ENCODE results near the gene DNAH2. TPM values are rescaled to one million over a fixed set of nuclear protein-coding genes. Genes with fewer than 3 reads are reported as not detected.

Gene DNAH2
- total and polyA plus RNA-seq, 9 of the 15 experiments (the other 6 are each of a cell fraction or from before 2014, with no cell fraction given) = 0.03 TPM; not detected in 8

DNA sequence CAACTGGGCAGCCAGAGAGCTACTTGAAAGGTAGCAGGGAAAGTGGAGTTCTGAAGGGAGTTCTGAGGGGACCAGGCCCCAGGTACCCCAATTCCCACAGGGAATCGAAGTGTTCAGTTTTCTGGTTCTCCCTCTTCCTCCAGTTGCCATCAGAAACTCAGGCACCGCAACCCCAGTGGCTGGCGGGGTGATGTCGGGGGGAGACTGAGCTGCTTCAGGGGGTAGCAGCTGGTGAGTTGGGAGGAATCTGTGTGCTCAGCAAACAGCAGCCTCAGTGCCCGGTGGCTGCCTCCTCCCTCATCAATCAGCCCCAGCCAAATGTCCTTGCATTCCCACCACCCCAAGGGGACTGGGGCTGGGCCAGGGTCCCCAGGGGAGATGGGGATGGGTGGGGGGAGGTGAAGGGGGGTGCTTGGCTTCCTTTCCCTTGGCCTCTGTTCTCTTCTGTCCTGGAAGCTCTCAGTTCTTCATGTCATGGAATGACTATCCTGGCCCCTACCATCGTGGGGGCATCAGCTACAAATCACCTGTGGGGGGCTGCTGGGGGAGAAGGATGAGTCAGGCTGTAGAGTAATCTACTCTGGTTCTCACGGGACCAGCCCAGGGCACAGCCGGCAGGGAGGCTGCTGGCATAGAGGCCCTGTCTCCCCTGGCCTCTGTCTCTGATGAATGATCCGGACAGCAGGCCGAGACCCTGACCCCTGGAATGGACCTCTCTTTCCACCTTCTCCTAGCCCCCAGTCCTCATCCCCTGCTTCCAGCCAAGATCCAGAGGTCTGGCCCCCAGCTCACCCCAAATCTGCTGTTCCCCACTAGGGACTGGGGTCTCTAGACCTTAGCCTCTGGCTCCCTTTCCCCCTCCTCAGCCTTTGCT is 2.6 kb upstream of the DNAH2 start (continued):
- TF ChIP-seq, protein P1, sequence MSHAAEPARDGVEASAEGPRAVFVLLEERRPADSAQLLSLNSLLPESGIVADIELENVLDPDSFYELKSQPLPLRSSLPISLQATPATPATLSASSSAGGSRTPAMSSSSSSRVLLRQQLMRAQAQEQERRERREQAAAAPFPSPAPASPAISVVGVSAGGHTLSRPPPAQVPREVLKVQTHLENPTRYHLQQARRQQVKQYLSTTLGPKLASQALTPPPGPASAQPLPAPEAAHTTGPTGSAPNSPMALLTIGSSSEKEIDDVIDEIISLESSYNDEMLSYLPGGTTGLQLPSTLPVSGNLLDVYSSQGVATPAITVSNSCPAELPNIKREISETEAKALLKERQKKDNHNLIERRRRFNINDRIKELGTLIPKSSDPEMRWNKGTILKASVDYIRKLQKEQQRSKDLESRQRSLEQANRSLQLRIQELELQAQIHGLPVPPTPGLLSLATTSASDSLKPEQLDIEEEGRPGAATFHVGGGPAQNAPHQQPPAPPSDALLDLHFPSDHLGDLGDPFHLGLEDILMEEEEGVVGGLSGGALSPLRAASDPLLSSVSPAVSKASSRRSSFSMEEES (CRISPR knock-in tag; IDR thresholded peaks at IDR 0.05) = no peak
- no peak for TF ChIP-seq ZNF134 (CRISPR knock-in tag; conservative IDR thresholded peaks at IDR 0.05)

DNA sequence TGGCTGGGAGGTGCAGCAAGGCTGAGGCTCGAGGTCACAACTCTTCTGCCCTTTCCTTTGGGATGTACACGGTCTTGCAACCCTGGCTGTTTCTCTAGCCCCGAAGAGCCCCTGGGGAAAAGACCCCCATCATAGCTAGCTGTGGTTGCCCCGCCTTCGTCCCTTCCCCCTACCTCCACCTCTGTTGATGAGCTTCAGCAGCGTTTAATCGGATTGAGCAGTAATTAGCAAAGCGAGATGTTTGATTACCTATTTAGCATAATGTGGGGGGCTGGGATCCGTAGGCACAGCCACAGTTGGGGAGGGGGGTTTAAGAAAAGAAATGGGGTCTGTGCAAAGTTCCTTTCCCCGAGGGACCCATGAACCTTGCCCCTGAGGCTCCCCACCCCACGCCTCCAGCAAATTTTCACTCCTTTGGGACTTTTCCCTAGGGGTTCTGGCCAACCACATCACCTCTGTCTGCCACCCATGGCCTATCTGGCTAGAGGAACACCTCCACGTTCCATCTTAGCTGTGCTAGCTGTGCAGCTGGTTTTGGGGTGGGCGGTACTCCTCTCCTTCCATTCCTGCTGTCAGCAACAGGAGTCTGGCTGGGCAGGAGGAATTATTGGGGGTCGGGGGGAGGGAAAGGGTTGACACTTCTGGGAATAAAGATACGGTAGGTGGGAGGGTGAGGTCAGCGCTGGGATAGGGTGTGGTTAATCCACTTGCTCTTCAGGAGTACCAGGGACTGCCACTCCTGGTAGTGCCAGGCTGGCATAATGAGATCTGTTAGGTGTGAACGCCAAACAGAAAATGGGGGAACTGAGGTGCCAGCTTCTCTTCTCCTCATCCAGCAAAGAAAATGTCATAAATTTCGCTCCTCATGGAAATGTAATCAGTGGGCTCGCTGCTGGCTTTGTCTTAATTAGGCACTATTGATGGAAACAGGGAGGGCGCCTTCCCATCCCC is 1.3 kb upstream of the DNAH2 start:
- Histone ChIP-seq H3K36me3 (ENCODE audit: control insufficient read depth, insufficient read depth, low read length) (no peaks in the 10 kb centered on the region), H3K27me3 (ENCODE audit: control insufficient read depth in 2 of 2, insufficient read depth in 2 of 2, low read length in 2 of 2) (peaks cover 15 to 63% of the 10 kb centered on the region in 2 experiments; a peak in 4 of 5 replicates), H3K4me1 (replicated peaks in 1 of 2; ENCODE audit: control insufficient read depth in 2 of 2, insufficient read depth in 2 of 2, low read length in 2 of 2) (peaks cover 6 to 18% of the 10 kb centered on the region in 2 experiments; a peak in 3 of 5 replicates), H3K9me3 (replicated peaks; ENCODE audit: control insufficient read depth, insufficient read depth, low read depth, low read length) (no peaks in the 10 kb centered on the region), H2AFZ (ENCODE audit: low read depth, low read length) (peak overlapping the region; percentile 92; the same call in 1 of the 2 replicates), H3K9me1 (ENCODE audit: control insufficient read depth, insufficient read depth, low read length) (no peaks in the 10 kb centered on the region), H3K4me2 (ENCODE audit: insufficient read depth, low read length) (peak overlapping the region; percentile 72), H3K79me2 (ENCODE audit: control insufficient read depth, insufficient read depth, low read length) (no peaks in the 10 kb centered on the region), H3K9ac (ENCODE audit: insufficient read depth in 1 of 2, low read depth in 2 of 2, low read length in 2 of 2) (peak overlapping the region in 1 of 2 experiments; percentile 38; a peak in 1 of 4 replicates), H4K20me1 (replicated peaks; ENCODE audit: control insufficient read depth, insufficient read depth, low read length) (no peaks in the 10 kb centered on the region), H3K4me3 (peak overlapping the region; percentile 45), H3K27ac (ENCODE audit: extremely low read depth, low read depth, low read length) (no peak overlapping the region)
- ChIA-PET CTCF (ENCODE audit: low intra/inter-chr PET ratio) (interaction anchor here (1.1 to 1.4 kb wide), 2 partner anchors 84 to 201 kb away, joined by 4 to 5 read pairs; no protein-coding TSS in a partner anchor), POLR2A (interaction anchor here (3.5 kb wide), 1 partner anchor 29 kb away, joined by 12 read pairs; the partner anchor contains the start of gene TP53)
- ATAC-seq (no peak), FAIRE-seq (no peak), DNase-seq (ENCODE audit: extremely low read depth in 1 of 4, low spot score in 3 of 4) (no peak)
- WGBS (ENCODE audit: insufficient coverage, low coverage, missing lambda C conversion rate) = 8% methylated on average over 15 of the region's 20 CpGs
- no TSS peak for BruUV-seq (replicated peaks)
- intact Hi-C loops (cut with micrococcal nuclease) (loop anchor here (2.0 kb wide), 1 partner anchor 27 kb away; the partner anchor contains the start of gene WRAP53), in situ Hi-C loops (cut with MboI) (no loop called here)
- no peak for TF ChIP-seq ELF2 (CRISPR knock-in tag; IDR thresholded peaks at IDR 0.05)
- TF ChIP-seq, protein P2, sequence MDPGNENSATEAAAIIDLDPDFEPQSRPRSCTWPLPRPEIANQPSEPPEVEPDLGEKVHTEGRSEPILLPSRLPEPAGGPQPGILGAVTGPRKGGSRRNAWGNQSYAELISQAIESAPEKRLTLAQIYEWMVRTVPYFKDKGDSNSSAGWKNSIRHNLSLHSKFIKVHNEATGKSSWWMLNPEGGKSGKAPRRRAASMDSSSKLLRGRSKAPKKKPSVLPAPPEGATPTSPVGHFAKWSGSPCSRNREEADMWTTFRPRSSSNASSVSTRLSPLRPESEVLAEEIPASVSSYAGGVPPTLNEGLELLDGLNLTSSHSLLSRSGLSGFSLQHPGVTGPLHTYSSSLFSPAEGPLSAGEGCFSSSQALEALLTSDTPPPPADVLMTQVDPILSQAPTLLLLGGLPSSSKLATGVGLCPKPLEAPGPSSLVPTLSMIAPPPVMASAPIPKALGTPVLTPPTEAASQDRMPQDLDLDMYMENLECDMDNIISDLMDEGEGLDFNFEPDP (CRISPR knock-in tag; IDR thresholded peaks at IDR 0.05) = no peak
- no peak for TF ChIP-seq CBFA2T2 (conservative IDR thresholded peaks at IDR 0.05)
- TF ChIP-seq HNRNPUL1 (IDR thresholded peaks at IDR 0.05; ENCODE audit: low read length) = no peak
- no peak for TF ChIP-seq NUFIP1 (IDR thresholded peaks at IDR 0.05; ENCODE audit: partially characterized antibody)
- TF ChIP-seq, protein P3, sequence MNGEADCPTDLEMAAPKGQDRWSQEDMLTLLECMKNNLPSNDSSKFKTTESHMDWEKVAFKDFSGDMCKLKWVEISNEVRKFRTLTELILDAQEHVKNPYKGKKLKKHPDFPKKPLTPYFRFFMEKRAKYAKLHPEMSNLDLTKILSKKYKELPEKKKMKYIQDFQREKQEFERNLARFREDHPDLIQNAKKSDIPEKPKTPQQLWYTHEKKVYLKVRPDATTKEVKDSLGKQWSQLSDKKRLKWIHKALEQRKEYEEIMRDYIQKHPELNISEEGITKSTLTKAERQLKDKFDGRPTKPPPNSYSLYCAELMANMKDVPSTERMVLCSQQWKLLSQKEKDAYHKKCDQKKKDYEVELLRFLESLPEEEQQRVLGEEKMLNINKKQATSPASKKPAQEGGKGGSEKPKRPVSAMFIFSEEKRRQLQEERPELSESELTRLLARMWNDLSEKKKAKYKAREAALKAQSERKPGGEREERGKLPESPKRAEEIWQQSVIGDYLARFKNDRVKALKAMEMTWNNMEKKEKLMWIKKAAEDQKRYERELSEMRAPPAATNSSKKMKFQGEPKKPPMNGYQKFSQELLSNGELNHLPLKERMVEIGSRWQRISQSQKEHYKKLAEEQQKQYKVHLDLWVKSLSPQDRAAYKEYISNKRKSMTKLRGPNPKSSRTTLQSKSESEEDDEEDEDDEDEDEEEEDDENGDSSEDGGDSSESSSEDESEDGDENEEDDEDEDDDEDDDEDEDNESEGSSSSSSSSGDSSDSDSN (IDR thresholded peaks at IDR 0.05; ENCODE audit: borderline replicate concordance in 1 of 2, low read depth in 2 of 2, low read length in 2 of 2) = no peak
- TF ChIP-seq FOS (IDR thresholded peaks at IDR 0.05; ENCODE audit: extremely low read depth, insufficient read length) = no peak
- TF ChIP-seq ELF4 (CRISPR knock-in tag; IDR thresholded peaks at IDR 0.05) = no peak
- TF ChIP-seq KDM4B (IDR thresholded peaks at IDR 0.05; ENCODE audit: borderline replicate concordance in 2 of 2, low read depth in 1 of 2) = no peak

Data from K562 (cell line).